CD4-positive, alpha-beta memory T cell (primary cell): ENCODE data around the gene DHRS9. TPM values are rescaled to one million over a fixed set of nuclear protein-coding genes. Genes with fewer than 3 reads are reported as not detected.

ENCODE experiments used
- CTCF ChIA-PET: fragments of 350-600 bp; sonication (Branson Sonifier 250); formaldehyde crosslinking; loops from one replicate; lab custom pipeline; 2021; ENCODE audit warnings: inconsistent platforms; ENCODE audit not compliant: partially characterized antibody; lab: Charles Lee
- POLR2A ChIA-PET: fragments of 350-600 bp; sonication (Branson Sonifier 250); formaldehyde crosslinking; loops from one replicate; lab custom pipeline; 2021; ENCODE audit not compliant: partially characterized antibody; lab: Charles Lee
- DNase-seq, 5 donors: peaks; one replicate each; pipeline versions ENCODE4 v3.0.0 to v3.0.0-alpha.2; 2020 to 2022; ENCODE audit warnings: mixed read lengths in 1 of 5
- H3K27ac ChIP-seq: one replicate; pipeline ENCODE4 v1.7.0; 2013; ENCODE audit warnings: low read depth, low read length
- H3K27me3 ChIP-seq: 2 replicates; pipeline ENCODE4 v1.7.0; 2013; ENCODE audit warnings: mild to moderate bottlenecking, low read length, moderate library complexity; ENCODE audit not compliant: insufficient read depth
- H3K36me3 ChIP-seq: 2 replicates; pipeline ENCODE4 v1.7.0; 2013; ENCODE audit warnings: mild to moderate bottlenecking, low read length, moderate library complexity; ENCODE audit not compliant: insufficient read depth
- H3K4me1 ChIP-seq: 2 replicates; pipeline ENCODE4 v1.7.0; 2013; ENCODE audit warnings: mild to moderate bottlenecking, low read length, moderate library complexity; ENCODE audit not compliant: insufficient read depth
- H3K4me3 ChIP-seq, 2 donors: one replicate each; pipeline ENCODE4 v1.7.0; 2013; ENCODE audit warnings: low read length in 2 of 2, mild to moderate bottlenecking in 1 of 2
- H3K9me3 ChIP-seq, 2 donors: one replicate each; pipeline ENCODE4 v1.7.0; 2013; ENCODE audit warnings: low read length in 2 of 2, control low read depth in 1 of 2; ENCODE audit not compliant: control insufficient read depth in 1 of 2
- H3K27ac Mint-ChIP-seq, 7 donors: one replicate each; pipeline ENCODE4 v1.8.0; 2020 to 2021; ENCODE audit warnings: mixed read lengths in 7 of 7, mild to moderate bottlenecking in 6 of 7, inconsistent platforms in 3 of 7, moderate library complexity in 3 of 7
- H3K27me3 Mint-ChIP-seq, 2 donors: one replicate each; pipeline ENCODE4 v1.8.0; 2020 to 2021; ENCODE audit warnings: mixed read lengths in 2 of 2
- H3K36me3 Mint-ChIP-seq, 2 donors: one replicate each; pipeline ENCODE4 v1.8.0; 2020 to 2021; ENCODE audit warnings: mixed read lengths in 2 of 2, inconsistent platforms in 1 of 2, mild to moderate bottlenecking in 1 of 2
- H3K4me1 Mint-ChIP-seq, 4 donors: one replicate each; pipeline ENCODE4 v1.8.0; 2020 to 2021; ENCODE audit warnings: mixed read lengths in 4 of 4, mild to moderate bottlenecking in 1 of 4
- H3K4me3 Mint-ChIP-seq, 8 donors: one replicate each; pipeline ENCODE4 v1.8.0; 2020 to 2021; ENCODE audit warnings: mixed read lengths in 8 of 8, mild to moderate bottlenecking in 7 of 8, moderate library complexity in 6 of 8, inconsistent platforms in 3 of 8
- H3K9me3 Mint-ChIP-seq, 8 donors: one replicate each; pipeline ENCODE4 v1.8.0; 2020 to 2021; ENCODE audit warnings: mixed read lengths in 8 of 8, mild to moderate bottlenecking in 5 of 8, inconsistent platforms in 3 of 8, moderate library complexity in 1 of 8
- intact Hi-C: fragments of 100-400 bp; cut with micrococcal nuclease; formaldehyde crosslinking; loops from one replicate; pipeline ENCODE4 v1.15.1; 2023
- polyA plus RNA-seq, 2 donors: library from polyadenylated mRNA; unstranded; fragments of 300-500 nt; fragmentation: Illumina TruSeq; gene quantifications; one replicate each; pipeline ENCODE4 v1.2.3, GENCODE V29; 2021
- total RNA-seq, 2 experiments: library from RNA; stranded (reverse); gene quantifications; one replicate each; pipeline ENCODE4 v1.2.3, GENCODE V29; 2021

DHRS9 gene
- total and polyA plus RNA-seq, 4 experiments from 2014 or later, result 0.32 to 0.44 TPM; not detected in 2

GRCh38 chr2:169139993-169140767 is 70.8 kb downstream of the DHRS9 start:
- intact Hi-C loops, result no loop called here

GRCh38 chr2:169141713-169142352 is 72.5 kb downstream of the DHRS9 start:
- no peaks in the 10 kb centered on the region for H3K4me1 ChIP-seq
- intact Hi-C loops, result loop anchor here (1.0 kb wide), 2 partner anchors 33 to 181 kb away; no protein-coding TSS in a partner anchor
- Mint-ChIP-seq H3K4me1 (peaks cover 0 to 3% (median 0%) of the 10 kb centered on the region in 4 donors), H3K27me3 (no peaks in the 10 kb centered on the region), H3K9me3 (no peaks in the 10 kb centered on the region), H3K4me3 (no peak overlapping the region), H3K27ac (no peak overlapping the region), H3K36me3 (no peaks in the 10 kb centered on the region)
- ChIA-PET CTCF (interaction anchor here (0.8 to 7.9 kb wide), 16 partner anchors 9 to 202 kb away, joined by 3 to 423 read pairs (median 6); no protein-coding TSS in a partner anchor), POLR2A (interaction anchor here (2.9 kb wide), 1 partner anchor 33 kb away, joined by 14 read pairs; no protein-coding TSS in a partner anchor)
- H3K9me3 ChIP-seq, result no peaks in the 10 kb centered on the region
- H3K36me3 ChIP-seq, result no peaks in the 10 kb centered on the region
- H3K27me3 ChIP-seq, result no peaks in the 10 kb centered on the region
- no peak overlapping the region for H3K27ac ChIP-seq
- H3K4me3 ChIP-seq, result no peak overlapping the region
- peak; percentile 41 to 63 (median 54) for DNase-seq

More at GRCh38 chr2:169139993-169140767, 70.8 kb downstream of the DHRS9 start:
- Mint-ChIP-seq H3K9me3 (no peaks in the 10 kb centered on the region), H3K4me1 (peaks cover 0 to 3% (median 0%) of the 10 kb centered on the region in 4 donors), H3K27ac (peak overlapping the region in 1 of 7 donors; percentile 3), H3K36me3 (no peaks in the 10 kb centered on the region), H3K4me3 (no peak overlapping the region), H3K27me3 (no peaks in the 10 kb centered on the region)
- no peaks in the 10 kb centered on the region for H3K9me3 ChIP-seq
- no peak overlapping the region for H3K4me3 ChIP-seq
- H3K27me3 ChIP-seq, result no peaks in the 10 kb centered on the region
- no peak for DNase-seq
- POLR2A ChIA-PET, result interaction anchor here (1.7 kb wide), 1 partner anchor 176 kb away, joined by 4 read pairs; no protein-coding TSS in a partner anchor
- no peaks in the 10 kb centered on the region for H3K4me1 ChIP-seq
- H3K36me3 ChIP-seq, result no peaks in the 10 kb centered on the region
- H3K27ac ChIP-seq, result no peak overlapping the region
- CTCF ChIA-PET, result interaction anchor here (0.9 to 7.9 kb wide), 12 partner anchors 8 to 257 kb away, joined by 3 to 423 read pairs (median 6); no protein-coding TSS in a partner anchor

- H3K9me3 ChIP-seq, result no peaks in the 10 kb centered on the region
- H3K4me3 ChIP-seq, result no peak overlapping the region
- intact Hi-C loops, result no loop called here
- H3K9me3 Mint-ChIP-seq, result no peaks in the 10 kb centered on the region
- H3K36me3 ChIP-seq, result no peaks in the 10 kb centered on the region
- H3K36me3 Mint-ChIP-seq, result no peaks in the 10 kb centered on the region
- H3K27me3 ChIP-seq, result no peaks in the 10 kb centered on the region
- H3K27ac Mint-ChIP-seq, result no peak overlapping the region
- DNase-seq, result no peak
- no peaks in the 10 kb centered on the region for H3K4me1 ChIP-seq
- peaks cover 0 to 3% (median 0%) of the 10 kb centered on the region in 4 donors for H3K4me1 Mint-ChIP-seq
- CTCF ChIA-PET, result interaction anchor here (1.3 to 7.9 kb wide), 6 partner anchors 10 to 195 kb away, joined by 3 to 423 read pairs (median 52); no protein-coding TSS in a partner anchor
- no peak overlapping the region for H3K4me3 Mint-ChIP-seq
- POLR2A ChIA-PET, result interaction anchor here (2.9 kb wide), 1 partner anchor 35 kb away, joined by 14 read pairs; no protein-coding TSS in a partner anchor
- no peak overlapping the region for H3K27ac ChIP-seq
- peaks cover 0 to 2% of the 10 kb centered on the region in 2 donors for H3K27me3 Mint-ChIP-seq
Observed at GRCh38 chr2:169143998-169144397, 74.6 kb downstream of the DHRS9 start.

Other genes with a start within 250 kb of the DHRS9 start
- gene SPC25, start 179.1 kb upstream of the DHRS9 start, total RNA-seq, result under 1 TPM in 1 of 2 experiments, not detected in 1; 0.33 TPM
- not detected for gene SPC25, start 179.1 kb upstream of the DHRS9 start, polyA plus RNA-seq
- gene G6PC2, start 168.3 kb upstream of the DHRS9 start, total RNA-seq, result not detected
- not detected for gene G6PC2, start 168.3 kb upstream of the DHRS9 start, polyA plus RNA-seq
- not detected for gene ABCB11, start 38.2 kb upstream of the DHRS9 start, total RNA-seq
- not detected for gene ABCB11, start 38.2 kb upstream of the DHRS9 start, polyA plus RNA-seq